Prostate gland (tissue), 2 donors: ENCODE data around the gene B4GALT5.

Experiments used
- CTCF ChIP-seq, 4 experiments: fragments of 200-600 bp in 2 of 4; fragments of 450-650 bp in 2 of 4; sonication (generic) in 2 of 4; IDR thresholded peaks; 1 replicate in 3 of 4; 2 replicates in 1 of 4; pipeline ENCODE4 v1.5.1; 2016 to 2019; ENCODE audit warnings: antibody characterized with exemption in 4 of 4, mild to moderate bottlenecking in 2 of 4, moderate library complexity in 2 of 4
- POLR2A ChIP-seq: fragments of 450-650 bp; IDR thresholded peaks from one replicate; pipeline ENCODE4 v1.6.1; 2016; ENCODE audit warnings: antibody characterized with exemption, mild to moderate bottlenecking
- POLR2AphosphoS5 ChIP-seq: sonication (generic); formaldehyde crosslinking; IDR thresholded peaks from one replicate; pipeline ENCODE4 v1.6.1; 2017; ENCODE audit warnings: antibody characterized with exemption

GRCh38 chr20:49665796-49666195, 47.9 kb downstream of the B4GALT5 start:
- TF ChIP-seq CTCF (IDR thresholded peaks at IDR 0.05), result no peak
- TF ChIP-seq POLR2AphosphoS5, result no peak
- no peak for TF ChIP-seq POLR2A
